Embryonic facial prominence (tissue), 1 donor: ENCODE measurements around the gene EVA1A.

Source experiments
- DNase-seq: peaks from one replicate; pipeline ENCODE4 v3.0.0-alpha.2; 2016; ENCODE audit errors: extremely low spot score

EVA1A gene

GRCh38 chr2:75447176-75447575 is 113.6 kb downstream of the EVA1A start:
- no peak for DNase-seq
